ENCODE results near the gene MCCC2. TPM values are rescaled to one million over a fixed set of nuclear protein-coding genes. Genes with fewer than 3 reads are reported as not detected.

MCCC2 gene
- total RNA-seq, 3 donors from 2014 or later: 48.6 to 143 (median 56.4) TPM

DNA sequence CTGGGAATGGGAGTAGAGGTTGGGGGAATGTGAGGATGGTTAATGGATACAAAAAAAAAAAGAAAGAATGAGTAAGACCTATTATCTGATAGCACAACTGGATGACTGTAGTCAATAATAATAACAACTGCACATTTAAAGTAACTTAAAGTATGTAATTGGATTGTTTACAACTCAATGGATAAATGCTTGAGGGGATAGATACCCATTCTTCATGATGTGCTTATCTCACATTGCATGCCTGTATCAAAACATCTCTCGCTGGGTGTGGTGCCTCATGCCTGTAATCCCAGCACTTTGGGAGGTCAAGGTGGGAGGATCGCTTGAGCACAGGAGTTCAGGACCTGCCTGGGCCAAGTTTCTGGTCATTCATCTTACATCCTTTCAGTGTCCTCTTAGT lies 34.6 kb downstream of the MCCC2 start:
- DNase-seq (ENCODE audit: low spot score in 2 of 2): no peak
- intact Hi-C loops (cut with DNase I; ENCODE audit: low total_unique reads): no loop called here
- H3K27ac ChIP-seq: no peak overlapping the region
- no peak for TF ChIP-seq POLR2AphosphoS5 (IDR thresholded peaks at IDR 0.05)
- H3K9me3 ChIP-seq: no peaks in the 10 kb centered on the region
- H3K27me3 ChIP-seq: no peaks in the 10 kb centered on the region
- H3K4me1 ChIP-seq: no peaks in the 10 kb centered on the region
- H3K36me3 ChIP-seq: peaks cover 2% of the 10 kb centered on the region
- no peak overlapping the region for H3K4me3 ChIP-seq

DNA sequence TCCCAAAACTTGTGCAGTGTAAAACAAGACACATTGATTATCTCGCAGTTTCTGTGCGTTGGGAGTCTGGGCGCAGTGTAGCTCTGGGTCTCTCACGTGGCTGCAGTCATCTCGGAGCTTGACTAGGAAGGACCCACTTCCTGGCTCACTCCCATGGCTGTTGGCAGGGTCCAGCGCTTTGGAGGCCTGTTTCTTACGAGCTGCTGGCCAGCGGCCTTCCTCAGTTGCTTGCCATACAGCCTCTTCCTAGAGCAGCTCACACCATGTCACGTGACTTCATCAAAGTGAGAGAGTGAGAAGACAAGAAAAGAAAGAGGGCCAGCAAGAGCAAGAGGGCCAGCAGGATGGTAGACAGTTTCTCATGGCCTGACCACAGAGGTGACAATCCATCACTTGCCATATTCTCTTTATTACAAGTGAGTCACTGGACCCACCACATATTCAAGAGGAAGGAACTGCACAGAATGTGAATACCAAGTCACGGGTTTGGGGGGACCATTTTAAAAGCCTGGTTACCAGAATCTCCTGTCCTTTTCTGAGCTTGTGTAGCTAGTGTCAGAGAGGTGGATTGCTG lies 36.2 kb downstream of the MCCC2 start:
- H3K27ac ChIP-seq: no peak overlapping the region

DNA sequence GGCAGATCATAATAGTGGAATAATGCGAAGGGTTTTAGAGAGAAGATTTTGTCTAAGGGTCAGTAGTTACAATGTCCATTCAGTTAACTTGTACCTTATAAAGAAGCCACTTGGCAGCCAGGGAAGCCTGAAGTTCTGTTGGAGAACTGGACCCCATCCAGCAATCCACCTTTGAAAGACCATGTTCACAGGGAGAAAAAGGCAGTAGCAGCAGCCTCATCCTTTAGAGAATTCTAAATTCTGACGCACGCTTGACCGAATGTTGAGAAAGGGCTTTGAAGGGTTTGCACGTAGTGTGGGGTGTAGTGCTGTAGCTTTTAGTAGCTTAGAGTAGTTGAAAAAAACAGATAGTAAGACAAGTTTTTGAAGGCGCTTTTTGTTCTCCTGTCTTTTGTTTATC lies 42.8 kb downstream of the MCCC2 start:
- Histone ChIP-seq H3K9me3 (no peaks in the 10 kb centered on the region), H3K27ac (no peak overlapping the region), H3K4me3 (no peak overlapping the region), H3K36me3 (peaks cover 3% of the 10 kb centered on the region), H3K4me1 (peaks cover 0 to 4% of the 10 kb centered on the region in 2 donors), H3K27me3 (no peaks in the 10 kb centered on the region)
- DNase-seq (ENCODE audit: low spot score in 2 of 2): no peak
- intact Hi-C loops (cut with DNase I; ENCODE audit: low total_unique reads): no loop called here
- TF ChIP-seq, protein P1, sequence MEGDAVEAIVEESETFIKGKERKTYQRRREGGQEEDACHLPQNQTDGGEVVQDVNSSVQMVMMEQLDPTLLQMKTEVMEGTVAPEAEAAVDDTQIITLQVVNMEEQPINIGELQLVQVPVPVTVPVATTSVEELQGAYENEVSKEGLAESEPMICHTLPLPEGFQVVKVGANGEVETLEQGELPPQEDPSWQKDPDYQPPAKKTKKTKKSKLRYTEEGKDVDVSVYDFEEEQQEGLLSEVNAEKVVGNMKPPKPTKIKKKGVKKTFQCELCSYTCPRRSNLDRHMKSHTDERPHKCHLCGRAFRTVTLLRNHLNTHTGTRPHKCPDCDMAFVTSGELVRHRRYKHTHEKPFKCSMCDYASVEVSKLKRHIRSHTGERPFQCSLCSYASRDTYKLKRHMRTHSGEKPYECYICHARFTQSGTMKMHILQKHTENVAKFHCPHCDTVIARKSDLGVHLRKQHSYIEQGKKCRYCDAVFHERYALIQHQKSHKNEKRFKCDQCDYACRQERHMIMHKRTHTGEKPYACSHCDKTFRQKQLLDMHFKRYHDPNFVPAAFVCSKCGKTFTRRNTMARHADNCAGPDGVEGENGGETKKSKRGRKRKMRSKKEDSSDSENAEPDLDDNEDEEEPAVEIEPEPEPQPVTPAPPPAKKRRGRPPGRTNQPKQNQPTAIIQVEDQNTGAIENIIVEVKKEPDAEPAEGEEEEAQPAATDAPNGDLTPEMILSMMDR (IDR thresholded peaks at IDR 0.05): no peak
- no peak for TF ChIP-seq POLR2A (IDR thresholded peaks at IDR 0.05)
- no peak for TF ChIP-seq POLR2AphosphoS5 (IDR thresholded peaks at IDR 0.05)

More for the DNA sequence above, 36.2 kb downstream of the MCCC2 start:
- no peak for DNase-seq (ENCODE audit: low spot score in 2 of 2)
- Histone ChIP-seq H3K9me3 (no peaks in the 10 kb centered on the region), H3K4me1 (no peaks in the 10 kb centered on the region), H3K4me3 (no peak overlapping the region), H3K36me3 (peaks cover 3% of the 10 kb centered on the region), H3K27me3 (no peaks in the 10 kb centered on the region)
- TF ChIP-seq, protein P1 (IDR thresholded peaks at IDR 0.05): no peak
- no peak for TF ChIP-seq POLR2A (IDR thresholded peaks at IDR 0.05)
- TF ChIP-seq POLR2AphosphoS5 (IDR thresholded peaks at IDR 0.05): no peak
- intact Hi-C loops (cut with DNase I; ENCODE audit: low total_unique reads): no loop called here

GRCh38 chr5:71631070-71631469 lies 43.9 kb downstream of the MCCC2 start:
- Histone ChIP-seq H3K36me3 (peaks cover 9% of the 10 kb centered on the region), H3K4me1 (peaks cover 0 to 4% of the 10 kb centered on the region in 2 donors), H3K27me3 (no peaks in the 10 kb centered on the region), H3K4me3 (no peak overlapping the region), H3K9me3 (no peaks in the 10 kb centered on the region), H3K27ac (peak overlapping the region in 1 of 2 donors; percentile 48)
- intact Hi-C loops (cut with DNase I; ENCODE audit: low total_unique reads): no loop called here
- TF ChIP-seq, protein P1 (IDR thresholded peaks at IDR 0.05): no peak
- TF ChIP-seq POLR2A (IDR thresholded peaks at IDR 0.05) (no peak), POLR2AphosphoS5 (IDR thresholded peaks at IDR 0.05) (no peak)
- DNase-seq (ENCODE audit: low spot score in 2 of 2): no peak

DNA sequence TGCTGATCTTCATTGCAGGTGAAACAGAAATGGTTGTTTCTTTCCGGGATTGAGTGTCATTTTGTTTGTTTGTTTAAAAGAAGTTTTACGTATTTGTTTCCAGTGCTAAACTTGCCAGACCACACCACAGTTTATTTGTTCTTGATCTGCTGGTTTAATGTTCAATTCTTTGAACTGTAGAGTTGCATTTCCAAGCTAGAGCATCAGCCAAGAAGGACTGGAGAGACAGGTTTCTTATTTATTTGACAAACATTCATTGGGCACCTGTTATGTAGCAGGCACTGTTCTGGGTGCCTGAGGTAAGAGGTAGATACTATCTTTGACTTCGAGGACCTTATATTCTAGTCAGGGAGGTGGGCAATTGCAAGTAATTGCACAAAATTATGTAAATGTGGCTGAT lies 45.0 kb downstream of the MCCC2 start:
- TF ChIP-seq POLR2A (IDR thresholded peaks at IDR 0.05): no peak
- no peak for TF ChIP-seq POLR2AphosphoS5 (IDR thresholded peaks at IDR 0.05)
- TF ChIP-seq, protein P1 (IDR thresholded peaks at IDR 0.05): no peak
- Histone ChIP-seq H3K9me3 (no peaks in the 10 kb centered on the region), H3K4me1 (peaks cover 0 to 4% of the 10 kb centered on the region in 2 donors), H3K4me3 (no peak overlapping the region), H3K27me3 (no peaks in the 10 kb centered on the region), H3K36me3 (peaks cover 6% of the 10 kb centered on the region), H3K27ac (peak overlapping the region; percentile 28 to 36)
- intact Hi-C loops (cut with DNase I; ENCODE audit: low total_unique reads): no loop called here
- DNase-seq (ENCODE audit: low spot score in 2 of 2): no peak

Measured in breast epithelium (tissue), 4 donors.